Neural cell (in vitro differentiated cells): Measurements from ENCODE around the gene HDAC4.

Experiments used
- CTCF ChIP-seq: fragments of 450-650 bp; IDR thresholded peaks from 2 replicates; pipeline ENCODE4 v1.5.1; 2014; ENCODE audit warnings: antibody characterized with exemption, mild to moderate bottlenecking, moderate library complexity; ENCODE audit not compliant: poor library complexity, severe bottlenecking
- EP300 ChIP-seq: fragments of 450-650 bp; conservative IDR thresholded peaks from 2 replicates; pipeline ENCODE4 v1.6.1; 2014; ENCODE audit warnings: antibody characterized with exemption, mild to moderate bottlenecking, moderate library complexity; ENCODE audit not compliant: poor library complexity, severe bottlenecking
- EZH2 ChIP-seq: fragments of 200-600, 300-800 bp; shearing (Covaris generic), sonication (generic); IDR thresholded peaks from 2 replicates; pipeline ENCODE4 v1.6.1; 2014; ENCODE audit warnings: antibody characterized with exemption, low read length, borderline replicate concordance, mild to moderate bottlenecking; ENCODE audit not compliant: insufficient read depth, poor library complexity, severe bottlenecking
- SMC3 ChIP-seq: fragments of 450-650 bp; conservative IDR thresholded peaks from 2 replicates; pipeline ENCODE4 v1.6.1; 2014; ENCODE audit warnings: antibody characterized with exemption, mild to moderate bottlenecking, moderate library complexity; ENCODE audit not compliant: poor library complexity

- TF ChIP-seq SMC3: no peak
- TF ChIP-seq EP300: no peak
- no peak for TF ChIP-seq EZH2
- TF ChIP-seq CTCF: no peak
Measured at GRCh38 chr2:239181074-239181902, 219.5 kb downstream of the HDAC4 start.
